Activated CD8-positive, alpha-beta T cell treated with anti-CD3 and anti-CD28 coated beads for 36 hours (primary cell): ENCODE results near the gene SH3BP5L. TPM values are rescaled to one million over a fixed set of nuclear protein-coding genes. Genes with fewer than 3 reads are reported as not detected.

Source experiments
- ATAC-seq: fragments of 200-7000 bp; cut with Tn5 transposase; one replicate; pipeline ENCODE4 v1.10.0; 2021; ENCODE audit warnings: mild to moderate bottlenecking, moderate library complexity
- CTCF ChIA-PET: fragments of 350-600 bp; sonication (Branson Sonifier 250); formaldehyde crosslinking; loops from one replicate; lab custom pipeline; 2021; ENCODE audit warnings: antibody characterized with exemption; lab: Charles Lee
- POLR2A ChIA-PET: fragments of 350-600 bp; sonication (Branson Sonifier 250); formaldehyde crosslinking; loops from one replicate; lab custom pipeline; 2021; ENCODE audit warnings: antibody characterized with exemption; lab: Charles Lee
- DNase-seq: peaks from one replicate; pipeline ENCODE4 v3.0.0-alpha.2; 2020
- H3K27ac Mint-ChIP-seq: one replicate; pipeline ENCODE4 v1.8.0; 2021; ENCODE audit warnings: mild to moderate bottlenecking, mixed read lengths
- H3K27me3 Mint-ChIP-seq: one replicate; pipeline ENCODE4 v1.8.0; 2021; ENCODE audit warnings: mixed read lengths
- H3K36me3 Mint-ChIP-seq: one replicate; pipeline ENCODE4 v1.8.0; 2021; ENCODE audit warnings: low read depth, mixed read lengths
- H3K4me1 Mint-ChIP-seq: one replicate; pipeline ENCODE4 v1.8.0; 2021; ENCODE audit warnings: low read depth, mixed read lengths
- H3K4me3 Mint-ChIP-seq: one replicate; pipeline ENCODE4 v1.8.0; 2021; ENCODE audit warnings: mild to moderate bottlenecking, moderate library complexity, mixed read lengths
- H3K9me3 Mint-ChIP-seq: one replicate; pipeline ENCODE4 v1.8.0; 2021; ENCODE audit warnings: mixed read lengths
- CTCF ChIP-seq: fragments of 200-600 bp; IDR thresholded peaks from one replicate; pipeline ENCODE4 v1.8.0; 2022; ENCODE audit warnings: antibody characterized with exemption, mild to moderate bottlenecking
- intact Hi-C: fragments of 100-400 bp; cut with micrococcal nuclease; formaldehyde crosslinking; loops from one replicate; pipeline ENCODE4 v1.10.0; 2022
- total RNA-seq, 2 experiments: library from RNA; stranded (reverse); gene quantifications; one replicate each; pipeline ENCODE4 v1.2.3, GENCODE V29; 2021

Gene SH3BP5L
- total RNA-seq, 2 experiments from 2014 or later: 16.2 to 18.3 TPM

DNA sequence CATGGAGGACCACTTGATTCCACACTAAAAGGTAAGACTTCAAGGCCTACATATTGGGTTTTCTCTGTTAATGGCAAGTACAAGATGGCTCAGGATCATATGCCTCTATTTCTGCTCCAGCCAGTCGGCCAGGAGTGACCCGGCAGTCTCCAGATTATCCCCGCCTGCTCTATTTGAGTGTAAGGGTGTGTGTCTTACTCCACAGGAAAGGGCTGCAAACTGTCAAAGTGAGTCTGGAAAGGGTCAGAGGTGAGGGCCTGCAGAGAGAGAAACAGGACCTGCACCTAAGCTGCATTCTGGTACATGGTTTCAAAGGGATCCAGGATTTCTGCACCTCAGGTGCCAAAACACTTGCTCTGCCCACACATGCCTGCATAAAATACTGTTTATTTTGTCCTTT, 23.9 kb upstream of the SH3BP5L start:
- no peaks in the 10 kb centered on the region for H3K9me3 Mint-ChIP-seq
- POLR2A ChIA-PET: interaction anchor here (0.8 to 1.3 kb wide), 2 partner anchors 10 to 18 kb away, joined by 3 read pairs; no protein-coding TSS in a partner anchor
- ATAC-seq (no peak), DNase-seq (no peak)
- H3K4me3 Mint-ChIP-seq: no peak overlapping the region
- H3K4me1 Mint-ChIP-seq: no peaks in the 10 kb centered on the region
- no peaks in the 10 kb centered on the region for H3K27me3 Mint-ChIP-seq
- H3K36me3 Mint-ChIP-seq: peaks cover 29% of the 10 kb centered on the region
- CTCF ChIA-PET: interaction anchor here (0.7 to 0.9 kb wide), 2 partner anchors 8 kb away, joined by 3 read pairs; no protein-coding TSS in a partner anchor
- intact Hi-C loops: no loop called here
- TF ChIP-seq CTCF: no peak
- H3K27ac Mint-ChIP-seq: no peak overlapping the region

GRCh38 chr1:248849152-248849551, 23.4 kb upstream of the SH3BP5L start:
- ChIA-PET POLR2A (interaction anchor here (0.8 kb wide), 1 partner anchor 17 kb away, joined by 3 read pairs; no protein-coding TSS in a partner anchor), CTCF (interaction anchor here (0.9 kb wide), 1 partner anchor 7 kb away, joined by 3 read pairs; no protein-coding TSS in a partner anchor)
- no peak for TF ChIP-seq CTCF
- intact Hi-C loops: no loop called here
- Mint-ChIP-seq H3K27ac (no peak overlapping the region), H3K4me1 (no peaks in the 10 kb centered on the region), H3K9me3 (no peaks in the 10 kb centered on the region), H3K27me3 (no peaks in the 10 kb centered on the region), H3K4me3 (no peak overlapping the region), H3K36me3 (peaks cover 29% of the 10 kb centered on the region)
- no peak for DNase-seq
- no peak for ATAC-seq

DNA sequence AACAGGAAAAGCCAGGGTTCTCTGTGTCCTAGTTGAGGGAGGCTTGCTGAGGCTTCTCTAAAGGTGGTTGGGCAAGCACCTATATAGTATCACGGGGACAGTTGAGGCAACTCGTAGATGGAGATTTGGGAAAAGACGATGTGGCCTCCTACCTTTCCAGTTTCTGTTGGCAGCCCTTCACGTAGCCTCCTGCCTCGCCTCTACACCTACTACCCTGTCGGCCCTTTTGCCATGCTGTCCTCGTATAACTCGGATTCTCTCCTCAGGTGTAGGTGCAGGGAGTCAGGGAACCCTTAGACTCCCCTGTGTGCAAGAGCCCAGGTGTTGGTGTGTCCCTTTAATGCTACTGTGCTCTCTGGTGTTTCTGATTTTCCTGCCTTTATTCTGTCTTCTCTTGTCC, 22.9 kb upstream of the SH3BP5L start:
- H3K4me1 Mint-ChIP-seq: no peaks in the 10 kb centered on the region
- H3K36me3 Mint-ChIP-seq: peaks cover 30% of the 10 kb centered on the region
- POLR2A ChIA-PET: no interaction called here
- DNase-seq (no peak), ATAC-seq (no peak)
- CTCF ChIA-PET: no interaction called here
- peak overlapping the region; percentile 44 for H3K27ac Mint-ChIP-seq
- no peak overlapping the region for H3K4me3 Mint-ChIP-seq
- intact Hi-C loops: no loop called here
- no peaks in the 10 kb centered on the region for H3K27me3 Mint-ChIP-seq
- no peak for TF ChIP-seq CTCF
- H3K9me3 Mint-ChIP-seq: no peaks in the 10 kb centered on the region

- intact Hi-C loops: no loop called here
- Mint-ChIP-seq H3K4me1 (no peaks in the 10 kb centered on the region), H3K27ac (no peak overlapping the region), H3K36me3 (peaks cover 30% of the 10 kb centered on the region), H3K9me3 (no peaks in the 10 kb centered on the region), H3K27me3 (no peaks in the 10 kb centered on the region), H3K4me3 (no peak overlapping the region)
- no peak for ATAC-seq
- DNase-seq: no peak
- POLR2A ChIA-PET: no interaction called here
- TF ChIP-seq CTCF: no peak
- CTCF ChIA-PET: no interaction called here
These were observed 22.3 kb upstream of the SH3BP5L start for GRCh38 chr1:248847956-248848561.

DNA sequence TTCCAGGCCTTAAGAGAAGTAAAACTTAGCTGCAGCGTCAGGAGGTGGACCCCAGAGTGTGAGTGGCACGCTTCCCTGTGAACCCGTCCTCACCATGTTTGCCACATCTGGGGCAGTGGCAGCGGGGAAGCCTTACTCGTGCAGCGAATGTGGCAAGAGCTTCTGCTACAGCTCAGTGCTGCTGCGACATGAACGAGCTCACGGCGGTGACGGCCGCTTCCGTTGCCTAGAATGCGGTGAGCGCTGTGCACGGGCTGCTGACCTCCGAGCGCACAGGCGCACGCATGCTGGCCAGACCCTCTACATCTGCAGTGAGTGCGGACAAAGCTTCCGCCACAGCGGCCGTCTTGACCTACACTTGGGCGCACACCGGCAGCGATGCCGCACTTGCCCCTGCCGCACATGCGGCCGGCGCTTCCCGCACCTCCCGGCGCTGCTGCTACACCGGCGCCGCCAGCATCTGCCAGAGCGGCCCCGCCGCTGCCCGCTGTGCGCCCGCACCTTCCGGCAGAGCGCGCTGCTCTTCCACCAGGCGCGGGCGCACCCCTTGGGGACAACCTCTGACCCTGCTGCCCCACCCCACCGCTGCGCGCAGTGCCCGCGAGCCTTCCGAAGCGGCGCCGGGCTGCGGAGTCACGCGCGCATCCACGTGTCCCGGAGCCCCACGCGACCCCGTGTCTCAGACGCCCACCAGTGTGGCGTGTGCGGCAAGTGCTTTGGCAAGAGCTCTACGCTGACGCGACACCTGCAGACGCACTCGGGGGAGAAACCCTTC, 21.7 kb upstream of the SH3BP5L start:
- intact Hi-C loops: no loop called here
- CTCF ChIA-PET: no interaction called here

More for the DNA sequence above, 21.7 kb upstream of the SH3BP5L start:
- Mint-ChIP-seq H3K36me3 (peaks cover 30% of the 10 kb centered on the region), H3K9me3 (no peaks in the 10 kb centered on the region), H3K4me1 (no peaks in the 10 kb centered on the region), H3K27ac (no peak overlapping the region), H3K4me3 (no peak overlapping the region), H3K27me3 (no peaks in the 10 kb centered on the region)
- no peak for TF ChIP-seq CTCF
- POLR2A ChIA-PET: interaction anchor here (0.7 to 1.0 kb wide), 3 partner anchors 9 to 17 kb away, joined by 3 to 5 read pairs (median 3); partner anchors contain the start of gene ZNF692
- no peak for ATAC-seq
- no peak for DNase-seq
